HG03139 (cell line): ENCODE data around the gene IL17F.
"Not testable (repeated sequence)": the region's sequence is repeated elsewhere in the genome, so short reads cannot be mapped to it uniquely, and the experiment has no call there.

Source experiments
- ATAC-seq: cut with Tn5 transposase; IDR thresholded peaks from one replicate; pipeline ENCODE4 v1.9.1; 2021; ENCODE audit not compliant: unreplicated experiment

Gene IL17F

GRCh38 chr6:52249078-52249477 lies 4.8 kb upstream of the IL17F start:
- no peak for ATAC-seq

- no peak for ATAC-seq
Measured at GRCh38 chr6:52245425-52245824, 1.1 kb upstream of the IL17F start.

- ATAC-seq = no peak
Measured at GRCh38 chr6:52243282-52243893, 912 bp downstream of the IL17F start.

- ATAC-seq = no peak
Measured at GRCh38 chr6:52241819-52242218, 2.5 kb downstream of the IL17F start.

GRCh38 chr6:52233975-52234823 lies 10.1 kb downstream of the IL17F start:
- no peak for ATAC-seq

- ATAC-seq = no peak
Measured at GRCh38 chr6:52233005-52233404, 11.3 kb downstream of the IL17F start.

GRCh38 chr6:52231406-52232127 lies 12.7 kb downstream of the IL17F start:
- ATAC-seq = no peak

GRCh38 chr6:52230685-52231084 lies 13.6 kb downstream of the IL17F start:
- no peak for ATAC-seq

GRCh38 chr6:52227495-52227894 lies 16.8 kb downstream of the IL17F start:
- peak; percentile 99 for ATAC-seq

- ATAC-seq = peak; percentile 80
Measured at GRCh38 chr6:52221302-52221701, 23.0 kb downstream of the IL17F start.

GRCh38 chr6:52217761-52218160 lies 26.5 kb downstream of the IL17F start:
- ATAC-seq = no peak

- ATAC-seq = no peak
Measured at GRCh38 chr6:52216932-52217575, 27.2 kb downstream of the IL17F start.

GRCh38 chr6:52215787-52216186 lies 28.5 kb downstream of the IL17F start:
- no peak for ATAC-seq

- ATAC-seq = no peak
Measured at GRCh38 chr6:52213127-52213526, 31.2 kb downstream of the IL17F start.

- peak; percentile 66 for ATAC-seq
Measured at GRCh38 chr6:52210227-52210626, 34.1 kb downstream of the IL17F start.

- peak; percentile 31 for ATAC-seq
Measured at GRCh38 chr6:52209770-52210169, 34.5 kb downstream of the IL17F start.

- no peak for ATAC-seq
Measured at GRCh38 chr6:52208612-52209011, 35.7 kb downstream of the IL17F start.

- ATAC-seq = no peak
Measured at GRCh38 chr6:52207066-52207465, 37.2 kb downstream of the IL17F start.

- no peak for ATAC-seq
Measured at GRCh38 chr6:52201493-52201892, 42.8 kb downstream of the IL17F start.

GRCh38 chr6:52201046-52201445 lies 43.3 kb downstream of the IL17F start:
- ATAC-seq = no peak

GRCh38 chr6:52200088-52200487 lies 44.2 kb downstream of the IL17F start:
- ATAC-seq = not testable (repeated sequence)
